H1 (cell line): ENCODE results near the gene NDUFAF3. TPM values are rescaled to one million over a fixed set of nuclear protein-coding genes. Genes with fewer than 3 reads are reported as not detected.

Experiments used
- CTCF ChIA-PET: fragments of 300-600 bp; sonication (Branson Sonifier 250); formaldehyde crosslinking; loops from one replicate; lab custom pipeline; 2021; ENCODE audit not compliant: partially characterized antibody; lab: Charles Lee
- POLR2A ChIA-PET: fragments of 300-600 bp; sonication (Branson Sonifier 250); formaldehyde crosslinking; loops from one replicate; lab custom pipeline; 2021; ENCODE audit warnings: inconsistent platforms; ENCODE audit not compliant: partially characterized antibody; lab: Charles Lee
- DNase-seq, 2 experiments: peaks; one replicate each; pipeline versions ENCODE4 v3.0.0 to v3.0.0-alpha.2; 2010 to 2022; ENCODE audit warnings: low spot score in 2 of 2, low read depth in 1 of 2, mixed read lengths in 1 of 2
- FAIRE-seq: peaks from 2 replicates; lab custom pipeline; 2011; peaks lifted over from hg19 to GRCh38; lab: Jason Lieb, UNC
- H2AFZ ChIP-seq: 2 replicates; pipeline ENCODE4 v1.8.1; 2012; ENCODE audit warnings: low read length, inconsistent platforms
- H2AK5ac ChIP-seq: 2 replicates; pipeline ENCODE4 v1.6.1; 2013; ENCODE audit warnings: low read depth, low read length
- H2BK120ac ChIP-seq: replicated peaks from 2 replicates; pipeline ENCODE3; 2013; ENCODE audit warnings: low read depth, low read length, inconsistent platforms
- H2BK12ac ChIP-seq: 2 replicates; pipeline ENCODE4 v1.6.1; 2013; ENCODE audit warnings: low read depth, low read length
- H2BK15ac ChIP-seq: 2 replicates; pipeline ENCODE4 v1.6.1; 2013; ENCODE audit warnings: low read length
- H2BK20ac ChIP-seq: 2 replicates; pipeline ENCODE4 v1.6.1; 2013; ENCODE audit warnings: low read length
- H2BK5ac ChIP-seq: 2 replicates; pipeline ENCODE4 v1.6.1; 2013; ENCODE audit warnings: low read depth, low read length
- H3K14ac ChIP-seq: 2 replicates; pipeline ENCODE4 v1.6.1; 2013; ENCODE audit warnings: inconsistent platforms; ENCODE audit not compliant: insufficient read length
- H3K18ac ChIP-seq: 2 replicates; pipeline ENCODE4 v1.6.1; 2013; ENCODE audit warnings: low read length; ENCODE audit errors: extremely low read depth
- H3K23ac ChIP-seq: 2 replicates; pipeline ENCODE4 v1.6.1; 2013; ENCODE audit warnings: inconsistent platforms; ENCODE audit not compliant: insufficient read length
- H3K23me2 ChIP-seq: 2 replicates; pipeline ENCODE4 v1.6.1; 2013; ENCODE audit warnings: low read depth, low read length
- H3K27ac ChIP-seq: 2 replicates; pipeline ENCODE4 v1.6.1; 2011; ENCODE audit warnings: low read depth, low read length, inconsistent platforms
- H3K27me3 ChIP-seq, 4 experiments: replicated peaks in 1 of 4; 1 replicate in 1 of 4; 2 replicates in 3 of 4; pipeline versions ENCODE4 v1.6.1 to v1.8.1; 2011 to 2013; ENCODE audit warnings: low read length in 3 of 4, mild to moderate bottlenecking in 3 of 4, inconsistent platforms in 2 of 4, mixed read lengths in 2 of 4, moderate library complexity in 1 of 4; ENCODE audit not compliant: control insufficient read depth in 3 of 4, insufficient read depth in 3 of 4; ENCODE audit errors: extremely low read depth in 1 of 4
- H3K36me3 ChIP-seq, 4 experiments: 2 replicates each; pipeline versions ENCODE4 v1.6.1 to v1.8.1; 2011 to 2013; ENCODE audit warnings: mild to moderate bottlenecking in 4 of 4, low read length in 3 of 4, moderate library complexity in 2 of 4, control low read depth in 1 of 4, inconsistent platforms in 1 of 4; ENCODE audit not compliant: insufficient read depth in 4 of 4, control insufficient read depth in 2 of 4
- H3K4ac ChIP-seq: replicated peaks from 2 replicates; pipeline ENCODE3; 2013; ENCODE audit warnings: low read length, low read depth, mixed read lengths, inconsistent platforms; ENCODE audit not compliant: insufficient read length
- H3K4me1 ChIP-seq, 4 experiments: replicated peaks in 1 of 4; 1 replicate in 1 of 4; 2 replicates in 3 of 4; pipeline versions ENCODE4 v1.6.1 to v1.8.1; 2011 to 2013; ENCODE audit warnings: low read length in 3 of 4, inconsistent platforms in 2 of 4, mixed read lengths in 1 of 4; ENCODE audit not compliant: insufficient read depth in 4 of 4, control insufficient read depth in 3 of 4
- H3K4me2 ChIP-seq, 2 experiments: 2 replicates each; pipeline versions ENCODE4 v1.6.1 to v1.8.1; 2011 to 2013; ENCODE audit warnings: low read depth in 2 of 2, low read length in 2 of 2, control low read depth in 1 of 2, inconsistent platforms in 1 of 2, mild to moderate bottlenecking in 1 of 2; ENCODE audit not compliant: insufficient read depth in 1 of 2
- H3K4me3 ChIP-seq, 4 experiments: fragments of 200-600, 300-600 bp in 1 of 4; sonication (generic), shearing (Covaris generic), sonication (Bioruptor Twin) in 1 of 4; 2 replicates each; pipeline versions ENCODE4 v1.5.1 to v1.8.1; 2011 to 2016; ENCODE audit warnings: low read length in 4 of 4, low read depth in 3 of 4, control low read depth in 2 of 4, inconsistent platforms in 2 of 4, mild to moderate bottlenecking in 2 of 4, mixed read lengths in 1 of 4, moderate library complexity in 1 of 4; ENCODE audit not compliant: insufficient read depth in 2 of 4; ENCODE audit errors: extremely low read depth in 1 of 4
- H3K56ac ChIP-seq: replicated peaks from 2 replicates; pipeline ENCODE3; 2013; ENCODE audit warnings: low read depth, mild to moderate bottlenecking, mixed read lengths, low read length, inconsistent platforms; ENCODE audit not compliant: insufficient read length
- H3K79me1 ChIP-seq: 2 replicates; pipeline ENCODE4 v1.6.1; 2013; ENCODE audit warnings: low read depth, low read length, control low read depth
- H3K79me2 ChIP-seq, 2 experiments: 2 replicates each; pipeline versions ENCODE4 v1.6.1 to v1.8.1; 2012 to 2013; ENCODE audit warnings: low read length in 2 of 2, mild to moderate bottlenecking in 2 of 2, inconsistent platforms in 1 of 2; ENCODE audit not compliant: insufficient read depth in 2 of 2, control insufficient read depth in 1 of 2
- H3K9ac ChIP-seq, 4 experiments: replicated peaks in 1 of 4; 1 replicate in 1 of 4; 2 replicates in 3 of 4; pipeline versions ENCODE4 v1.6.1 to v1.8.1; 2011 to 2013; ENCODE audit warnings: low read depth in 3 of 4, low read length in 3 of 4, control low read depth in 2 of 4, mild to moderate bottlenecking in 2 of 4, moderate library complexity in 2 of 4, inconsistent platforms in 1 of 4; ENCODE audit errors: extremely low read depth in 1 of 4
- H3K9me3 ChIP-seq, 2 experiments: 2 replicates each; pipeline versions ENCODE4 v1.6.1 to v1.8.1; 2012 to 2013; ENCODE audit warnings: mild to moderate bottlenecking in 2 of 2, moderate library complexity in 2 of 2, control low read depth in 1 of 2, inconsistent platforms in 1 of 2, low read depth in 1 of 2, low read length in 1 of 2, mixed read lengths in 1 of 2; ENCODE audit not compliant: insufficient read depth in 2 of 2
- H4K20me1 ChIP-seq, 2 experiments: replicated peaks in 1 of 2; 2 replicates each; pipeline versions ENCODE3 to v1.8.1; 2011 to 2013; ENCODE audit warnings: inconsistent platforms in 2 of 2, low read length in 2 of 2, mild to moderate bottlenecking in 1 of 2; ENCODE audit not compliant: insufficient read depth in 2 of 2, control insufficient read depth in 1 of 2
- H4K5ac ChIP-seq: 2 replicates; pipeline ENCODE4 v1.6.1; 2013; ENCODE audit warnings: low read length, low read depth, mixed read lengths, inconsistent platforms; ENCODE audit not compliant: insufficient read length
- H4K8ac ChIP-seq: 2 replicates; pipeline ENCODE4 v1.8.0; 2013; ENCODE audit warnings: mild to moderate bottlenecking, moderate library complexity, low read length, inconsistent platforms; ENCODE audit not compliant: insufficient read depth; ENCODE audit errors: extremely low read depth
- H4K91ac ChIP-seq: replicated peaks from 2 replicates; pipeline ENCODE3; 2013; ENCODE audit warnings: low read length, mixed read lengths, inconsistent platforms; ENCODE audit not compliant: insufficient read length
- ASH2L ChIP-seq: fragments of 200-600, 300-600 bp; sonication (generic); IDR thresholded peaks from one replicate; pipeline ENCODE4 v1.7.1; 2017; ENCODE audit warnings: low read length
- ATF3 ChIP-seq: IDR thresholded peaks from 2 replicates; pipeline ENCODE4 v1.6.1; 2011; ENCODE audit warnings: low read depth, mild to moderate bottlenecking, low read length; ENCODE audit not compliant: insufficient read depth
- CEBPB ChIP-seq: IDR thresholded peaks from 2 replicates; pipeline ENCODE4 v1.6.1; 2012; ENCODE audit warnings: low read depth, low read length
- CREB1 ChIP-seq: IDR thresholded peaks from 2 replicates; pipeline ENCODE4 v1.6.1; 2012; ENCODE audit warnings: inconsistent platforms
- HDAC6 ChIP-seq: IDR thresholded peaks from one replicate; pipeline ENCODE4 v1.7.1; 2012; ENCODE audit warnings: low read depth, mild to moderate bottlenecking, inconsistent platforms, low read length, moderate library complexity
- POLR2A ChIP-seq, 2 experiments: IDR thresholded peaks; 1 replicate in 1 of 2; 2 replicates in 1 of 2; pipeline ENCODE4 v1.6.1; 2011; ENCODE audit warnings: low read depth in 2 of 2, low read length in 2 of 2, mild to moderate bottlenecking in 2 of 2; ENCODE audit errors: control extremely low read depth in 1 of 2
- POLR2AphosphoS5 ChIP-seq: IDR thresholded peaks from 2 replicates; pipeline ENCODE4 v1.6.1; 2011; ENCODE audit warnings: low read depth, low read length
- POU5F1 ChIP-seq: IDR thresholded peaks from 2 replicates; pipeline ENCODE4 v1.6.1; 2011; ENCODE audit warnings: low read depth, mild to moderate bottlenecking, low read length, moderate library complexity
- RNF2 ChIP-seq: fragments of 200-900, 300-1000 bp; sonication (generic); IDR thresholded peaks from 2 replicates; pipeline ENCODE4 v1.7.1; 2016; ENCODE audit warnings: borderline replicate concordance, low read depth, mild to moderate bottlenecking, antibody characterized with exemption, low read length; ENCODE audit not compliant: poor library complexity, severe bottlenecking; ENCODE audit errors: missing control alignments
- SP4 ChIP-seq: IDR thresholded peaks from 2 replicates; pipeline ENCODE4 v1.6.1; 2012; ENCODE audit warnings: low read length, inconsistent platforms
- SRF ChIP-seq: IDR thresholded peaks from 2 replicates; pipeline ENCODE4 v1.6.1; 2011; ENCODE audit warnings: mild to moderate bottlenecking, low read depth, low read length, moderate library complexity
- TEAD4 ChIP-seq: IDR thresholded peaks from 2 replicates; pipeline ENCODE4 v1.6.1; 2012; ENCODE audit warnings: low read depth, low read length, inconsistent platforms, mixed read lengths
- WGBS, 2 experiments: shearing (Covaris generic) in 1 of 2; methylation state at CpG; one replicate each; pipeline versions ENCODE4 v1.1.6 to v1.1.7; 2013 to 2015; ENCODE audit warnings: low lambda C conversion rate in 2 of 2, mixed read lengths in 2 of 2, inconsistent platforms in 1 of 2, low coverage in 1 of 2, missing lambda C conversion rate in 1 of 2; ENCODE audit not compliant: insufficient replicate concordance in 2 of 2, insufficient coverage in 1 of 2, insufficient read length in 1 of 2; ENCODE audit errors: extremely low coverage in 1 of 2, missing lambda C conversion rate in 1 of 2; 5-methylcytosine and 5-hydroxymethylcytosine counted together
- polyA plus RNA-seq, 7 experiments: library from polyadenylated mRNA; depleted of rRNA in 3 of 7; stranded (reverse) in 5 of 7; unstranded in 2 of 7; fragments of >200 nt in 5 of 7; fragments of 200-250 nt in 2 of 7; gene quantifications; 1 replicate in 5 of 7; 2 replicates in 1 of 7; 4 replicates in 1 of 7; pipeline versions ENCODE4 v1.2.1 to v1.2.3, GENCODE V29; 2011 to 2013; ENCODE audit warnings: missing spikeins in 2 of 7, mixed read lengths in 2 of 7
- total RNA-seq: library from RNA; stranded (reverse); fragmentation: NEBNext Ultra II Directional; extraction: Animal tissue kit (Norgen Biotek cat#: 25700); gene quantifications from 2 replicates; pipeline ENCODE4 v1.2.1, GENCODE V29; 2021

The NDUFAF3 gene
- total and polyA plus RNA-seq, 2 of the 8 experiments (the other 6 are each of a cell fraction or from before 2014, with no cell fraction given), result 27.8 to 45.5 TPM

GRCh38 chr3:49007771-49008528 lies 14.0 kb upstream of the NDUFAF3 start:
- WGBS, 2 experiments, result 36% methylated on average over 18 of the region's 41 CpGs; no CpG with 5 or more reads in 1 of the 2 experiments
- no peak overlapping the region for H2AFZ ChIP-seq
- H3K79me2 ChIP-seq, result peaks cover 11 to 48% of the 10 kb centered on the region in 2 experiments
- TF ChIP-seq HDAC6 (no peak), CREB1 (0 out of 2 replicates have a peak, but pooled peaks have one; percentile 21), RNF2 (no peak), POU5F1 (no peak), SP4 (no peak), POLR2A (IDR thresholded peaks at IDR 0.05; ENCODE audit: control extremely low read depth in 1 of 2, low read depth in 2 of 2, low read length in 2 of 2) (0 out of 3 replicates have a peak, but pooled peaks of 1 of the 2 experiments have one; percentile 43), ASH2L (no peak), CEBPB (no peak), TEAD4 (no peak), POLR2AphosphoS5 (peak; percentile 17; the same call in 1 of the 2 replicates), ATF3 (no peak), SRF (no peak)

More at GRCh38 chr3:49007771-49008528, 14.0 kb upstream of the NDUFAF3 start:
- Histone ChIP-seq H2BK15ac (no peak overlapping the region), H3K23me2 (peaks cover 14% of the 10 kb centered on the region), H4K5ac (peak overlapping the region; percentile 97), H4K8ac (peak overlapping the region; percentile 100), H3K27ac (peak overlapping the region; percentile 99), H3K4me3 (peak overlapping the region; percentile 66 to 94 (median 92)), H3K56ac (peak overlapping the region; percentile 95), H3K4me2 (peak overlapping the region; percentile 95 to 98), H3K18ac (peak overlapping the region; percentile 98), H3K23ac (no peak overlapping the region), H2BK12ac (peak overlapping the region; percentile 84; the same call in 1 of the 2 replicates), H3K14ac (no peak overlapping the region), H2BK120ac (no peak overlapping the region), H3K36me3 (peaks cover 4 to 22% (median 12%) of the 10 kb centered on the region in 4 experiments), H3K9me3 (no peaks in the 10 kb centered on the region), H4K91ac (peak overlapping the region; percentile 99), H3K4ac (peak overlapping the region; percentile 100), H3K9ac (peak overlapping the region; percentile 91 to 99 (median 98)), H2AK5ac (0 out of 2 replicates have a peak overlapping the region, but pooled peaks have one; percentile 77), H3K4me1 (peaks cover 0 to 12% (median 6%) of the 10 kb centered on the region in 4 experiments; a peak in 5 of 7 replicates), H2BK5ac (peak overlapping the region; percentile 99), H3K27me3 (no peaks in the 10 kb centered on the region), H3K79me1 (peaks cover 14% of the 10 kb centered on the region), H2BK20ac (no peak overlapping the region), H4K20me1 (peaks cover 19 to 27% of the 10 kb centered on the region in 2 experiments)
- POLR2A ChIA-PET, result interaction anchor here (0.5 to 38.8 kb wide), 29 partner anchors 5 to 937 kb away, joined by 3 to 1518 read pairs (median 4); partner anchors contain the start of genes ARIH2, CELSR3, DAG1 and DALRD3
- peak; percentile 70 to 96 for DNase-seq
- no peak for FAIRE-seq
- CTCF ChIA-PET, result interaction anchor here (0.5 to 24.3 kb wide), 6 partner anchors 7 to 565 kb away, joined by 3 to 467 read pairs (median 21); partner anchors contain the start of genes NDUFAF3 and P4HTM
